Neuronal stem cell (in vitro differentiated cells): Measurements from ENCODE around the gene EPGN.

Experiments used
- DNase-seq: peaks from one replicate; pipeline ENCODE4 v3.0.0-alpha.2; 2013; ENCODE audit warnings: low spot score
- H2AFZ ChIP-seq: one replicate; pipeline ENCODE4 v1.6.1; 2013; ENCODE audit warnings: mild to moderate bottlenecking, low read length, inconsistent platforms
- H2AK5ac ChIP-seq: 2 replicates; pipeline ENCODE4 v1.6.1; 2013; ENCODE audit warnings: low read depth, mild to moderate bottlenecking, inconsistent platforms, low read length, moderate library complexity, mixed read lengths
- H2BK120ac ChIP-seq: 2 replicates; pipeline ENCODE4 v1.6.1; 2013; ENCODE audit warnings: low read depth, mild to moderate bottlenecking, inconsistent platforms, low read length, moderate library complexity, mixed read lengths
- H2BK12ac ChIP-seq: one replicate; pipeline ENCODE4 v1.6.1; 2013; ENCODE audit warnings: low read length, inconsistent platforms
- H2BK15ac ChIP-seq: 2 replicates; pipeline ENCODE4 v1.6.1; 2013; ENCODE audit warnings: mild to moderate bottlenecking, low read length, inconsistent platforms, mixed read lengths
- H2BK5ac ChIP-seq: one replicate; pipeline ENCODE4 v1.6.1; 2013; ENCODE audit warnings: inconsistent platforms, mild to moderate bottlenecking, low read length, moderate library complexity
- H3K14ac ChIP-seq: one replicate; pipeline ENCODE4 v1.6.1; 2013; ENCODE audit warnings: low read length, inconsistent platforms
- H3K18ac ChIP-seq: 2 replicates; pipeline ENCODE4 v1.6.1; 2013; ENCODE audit warnings: low read length, inconsistent platforms
- H3K23ac ChIP-seq: 2 replicates; pipeline ENCODE4 v1.6.1; 2013; ENCODE audit warnings: low read depth, mild to moderate bottlenecking, mixed read lengths, low read length, inconsistent platforms; ENCODE audit not compliant: poor library complexity
- H3K27ac ChIP-seq: replicated peaks from 3 replicates; pipeline ENCODE4 v1.5.1; 2013; ENCODE audit warnings: low read length, inconsistent platforms
- H3K27me3 ChIP-seq, 3 experiments: 2 replicates each; pipeline ENCODE4 v1.6.1; 2013; ENCODE audit warnings: low read length in 3 of 3, mild to moderate bottlenecking in 2 of 3, inconsistent platforms in 1 of 3, low read depth in 1 of 3, mixed read lengths in 1 of 3, moderate library complexity in 1 of 3; ENCODE audit not compliant: control insufficient read depth in 3 of 3, insufficient read depth in 3 of 3
- H3K36me3 ChIP-seq, 2 donors: replicated peaks in 1 of 2; 2 replicates each; pipeline ENCODE4 v1.6.1; 2013; ENCODE audit warnings: low read length in 2 of 2; ENCODE audit not compliant: control insufficient read depth in 2 of 2, insufficient read depth in 2 of 2
- H3K4ac ChIP-seq: 2 replicates; pipeline ENCODE4 v1.6.1; 2013; ENCODE audit warnings: inconsistent platforms, mild to moderate bottlenecking, low read length, moderate library complexity
- H3K4me1 ChIP-seq, 2 donors: 1 replicate in 1 of 2; 2 replicates in 1 of 2; pipeline ENCODE4 v1.6.1; 2013; ENCODE audit warnings: low read length in 2 of 2, low read depth in 1 of 2; ENCODE audit not compliant: control insufficient read depth in 2 of 2, insufficient read depth in 1 of 2
- H3K4me2 ChIP-seq: one replicate; pipeline ENCODE4 v1.6.1; 2013; ENCODE audit warnings: mild to moderate bottlenecking, low read length, inconsistent platforms; ENCODE audit not compliant: insufficient read depth, poor library complexity, severe bottlenecking
- H3K4me3 ChIP-seq, 2 donors: 2 replicates each; pipeline ENCODE4 v1.5.1; 2013; ENCODE audit warnings: low read length in 2 of 2, mild to moderate bottlenecking in 2 of 2, inconsistent platforms in 1 of 2, moderate library complexity in 1 of 2
- H3K79me1 ChIP-seq: one replicate; pipeline ENCODE4 v1.6.1; 2013; ENCODE audit warnings: low read depth, mild to moderate bottlenecking, inconsistent platforms, low read length, moderate library complexity
- H3K9ac ChIP-seq: one replicate; pipeline ENCODE4 v1.6.1; 2013; ENCODE audit warnings: mild to moderate bottlenecking, low read depth, low read length, inconsistent platforms; ENCODE audit not compliant: poor library complexity
- H3K9me3 ChIP-seq, 2 donors: replicated peaks in 1 of 2; 2 replicates each; pipeline versions ENCODE3 to v1.6.1; 2013; ENCODE audit warnings: low read length in 2 of 2, mild to moderate bottlenecking in 2 of 2, inconsistent platforms in 1 of 2, low read depth in 1 of 2, mixed read lengths in 1 of 2, moderate library complexity in 1 of 2; ENCODE audit not compliant: control insufficient read depth in 2 of 2, insufficient read depth in 1 of 2
- H4K8ac ChIP-seq: one replicate; pipeline ENCODE4 v1.6.1; 2013; ENCODE audit warnings: low read depth, mild to moderate bottlenecking, inconsistent platforms, low read length, moderate library complexity
- H4K91ac ChIP-seq: one replicate; pipeline ENCODE4 v1.6.1; 2013; ENCODE audit warnings: low read length, low read depth, mild to moderate bottlenecking, inconsistent platforms; ENCODE audit not compliant: poor library complexity
- WGBS, 2 donors: extraction: QIAGEN DNeasy Blood & Tissue Kit; methylation state at CpG; one replicate each; pipeline ENCODE4 v1.1.7; 2013; ENCODE audit warnings: missing lambda C conversion rate in 2 of 2, mixed read lengths in 1 of 2; ENCODE audit not compliant: insufficient read length in 2 of 2, insufficient replicate concordance in 1 of 2; ENCODE audit errors: extremely low coverage in 2 of 2; 5-methylcytosine and 5-hydroxymethylcytosine counted together

The EPGN gene

DNA sequence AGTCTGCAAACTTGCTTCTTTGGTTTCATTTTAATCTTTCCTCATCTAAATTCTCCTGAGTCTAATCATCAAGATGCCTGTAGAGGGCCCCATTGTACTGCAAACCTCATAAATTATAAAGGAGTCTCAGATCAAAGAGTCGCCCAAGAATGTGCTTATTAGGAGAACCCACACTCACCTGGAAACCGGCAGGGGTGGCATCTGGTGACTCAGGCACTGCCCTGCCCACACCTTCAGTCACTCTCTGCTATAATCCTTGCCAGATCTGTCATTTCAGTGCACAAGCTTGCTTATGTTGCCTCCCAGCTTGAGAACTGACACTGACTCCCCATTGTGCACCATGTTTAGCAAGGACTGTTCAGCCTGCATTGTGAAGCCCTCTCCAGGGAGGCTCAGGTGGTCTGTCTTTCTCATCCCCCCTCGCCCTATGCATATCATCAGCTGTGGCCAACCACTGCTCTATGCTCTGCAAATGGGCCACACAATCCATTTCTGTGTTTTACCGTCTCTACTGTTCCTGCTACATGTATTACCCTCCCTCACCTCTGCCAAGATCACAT is 12.4 kb downstream of the EPGN start:
- Histone ChIP-seq H3K27me3 (peaks cover 0 to 2% (median 0%) of the 10 kb centered on the region in 3 experiments), H3K14ac (no peak overlapping the region), H3K4ac (no peak overlapping the region), H2BK120ac (no peak overlapping the region), H4K8ac (no peak overlapping the region), H3K4me1 (peaks cover 3 to 11% of the 10 kb centered on the region in 2 donors), H4K91ac (no peak overlapping the region), H2BK12ac (no peak overlapping the region), H3K27ac (no peak overlapping the region), H2BK15ac (no peak overlapping the region), H3K4me2 (no peak overlapping the region), H2BK5ac (no peak overlapping the region), H3K18ac (no peak overlapping the region), H3K9ac (no peak overlapping the region), H3K9me3 (no peaks in the 10 kb centered on the region), H3K79me1 (no peaks in the 10 kb centered on the region), H2AK5ac (no peak overlapping the region), H3K4me3 (peak overlapping the region in 1 of 2 donors; percentile 31), H3K23ac (no peak overlapping the region), H3K36me3 (no peaks in the 10 kb centered on the region), H2AFZ (peak overlapping the region; percentile 21)
- no CpG with 5 or more reads among the region's 4 CpGs for WGBS, 2 donors
- peak; percentile 14 for DNase-seq

DNA sequence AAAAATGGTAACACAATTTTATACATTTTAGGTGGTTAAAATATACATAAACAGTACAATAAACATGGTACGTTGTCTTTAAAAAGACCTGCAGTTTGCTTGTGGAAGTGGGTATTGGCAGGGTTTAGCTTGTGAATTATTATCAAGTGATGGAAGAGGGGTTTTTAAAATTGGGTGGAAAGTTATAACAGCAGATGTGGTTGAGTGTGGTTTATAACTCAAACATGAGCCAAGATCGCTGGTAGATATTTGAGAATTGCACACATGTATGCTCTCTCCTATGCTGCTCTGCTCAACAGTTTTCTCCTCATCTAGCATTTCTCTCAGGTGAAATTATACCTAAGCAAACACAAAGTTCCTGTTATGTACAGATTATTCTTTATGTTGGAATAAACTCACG is 14.0 kb downstream of the EPGN start:
- Histone ChIP-seq H2BK5ac (no peak overlapping the region), H3K18ac (no peak overlapping the region), H3K4ac (no peak overlapping the region), H3K23ac (no peak overlapping the region), H3K9ac (no peak overlapping the region), H3K27ac (no peak overlapping the region), H4K8ac (no peak overlapping the region), H4K91ac (no peak overlapping the region), H3K4me3 (no peak overlapping the region), H2BK15ac (no peak overlapping the region), H3K4me1 (peaks cover 3 to 11% of the 10 kb centered on the region in 2 donors), H2AFZ (no peak overlapping the region), H2BK120ac (no peak overlapping the region), H3K36me3 (no peaks in the 10 kb centered on the region), H3K14ac (no peak overlapping the region), H2BK12ac (no peak overlapping the region), H3K27me3 (peaks cover 0 to 2% (median 0%) of the 10 kb centered on the region in 3 experiments), H3K4me2 (no peak overlapping the region), H2AK5ac (no peak overlapping the region), H3K9me3 (no peaks in the 10 kb centered on the region), H3K79me1 (no peaks in the 10 kb centered on the region)
- no CpG with 5 or more reads among the region's 3 CpGs for WGBS, 2 donors
- DNase-seq = no peak

DNA sequence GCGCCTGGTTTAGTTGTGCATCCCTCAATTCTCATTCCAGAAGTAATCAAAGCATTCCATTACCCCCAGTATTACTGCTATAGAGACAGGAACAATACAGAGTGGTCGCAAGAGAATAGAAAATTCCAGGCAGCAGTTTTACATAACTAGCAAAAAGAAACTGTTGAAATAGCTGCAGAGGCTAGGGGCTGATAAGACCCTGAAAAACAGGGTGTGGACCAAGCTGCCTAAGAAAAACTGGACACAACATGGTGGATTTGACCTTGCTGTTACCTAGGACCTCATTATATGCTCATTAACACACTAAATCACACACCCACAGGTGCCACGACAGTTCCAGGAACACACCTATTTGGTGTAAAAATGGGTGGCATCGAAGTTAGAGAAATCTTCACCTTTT is 15.4 kb downstream of the EPGN start:
- WGBS, 2 donors = no CpG with 5 or more reads among the region's 4 CpGs
- H3K9ac ChIP-seq = no peak overlapping the region

DNA sequence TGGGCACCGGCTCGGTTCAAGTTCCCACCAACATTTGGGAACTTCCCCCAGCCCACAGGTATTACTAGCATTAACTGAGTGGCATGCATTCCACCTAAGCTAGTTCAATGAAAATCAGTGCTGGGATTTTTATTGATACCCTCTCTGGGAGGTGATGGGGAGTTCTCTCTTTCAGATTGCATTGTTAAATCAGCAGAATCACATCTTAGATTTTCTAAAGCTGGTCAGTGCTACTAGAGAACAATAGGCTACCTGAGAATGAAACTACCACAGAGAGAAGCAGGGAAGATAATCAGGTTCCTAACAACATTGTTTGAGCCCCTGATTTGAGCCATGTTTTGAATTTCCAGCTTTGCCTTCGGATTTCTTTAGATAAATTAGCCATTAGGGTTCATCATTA is 16.0 kb downstream of the EPGN start:
- peaks cover 0 to 2% (median 0%) of the 10 kb centered on the region in 3 experiments for H3K27me3 ChIP-seq
- H3K9me3 ChIP-seq = no peaks in the 10 kb centered on the region
- no peaks in the 10 kb centered on the region for H3K79me1 ChIP-seq
- no peak overlapping the region for H2BK12ac ChIP-seq
- H4K8ac ChIP-seq = no peak overlapping the region
- H3K27ac ChIP-seq = no peak overlapping the region
- peaks cover 3 to 11% of the 10 kb centered on the region in 2 donors for H3K4me1 ChIP-seq
- no peak overlapping the region for H3K9ac ChIP-seq
- H3K18ac ChIP-seq = no peak overlapping the region
- H3K14ac ChIP-seq = no peak overlapping the region
- no peak overlapping the region for H2AFZ ChIP-seq
- no CpG with 5 or more reads among the region's 3 CpGs for WGBS, 2 donors
- no peak overlapping the region for H3K4me3 ChIP-seq
- no peak overlapping the region for H4K91ac ChIP-seq
- no peak overlapping the region for H2BK120ac ChIP-seq
- H2AK5ac ChIP-seq = no peak overlapping the region
- H3K36me3 ChIP-seq = no peaks in the 10 kb centered on the region
- DNase-seq = no peak
- no peak overlapping the region for H2BK5ac ChIP-seq
- no peak overlapping the region for H2BK15ac ChIP-seq
- no peak overlapping the region for H3K4ac ChIP-seq
- H3K4me2 ChIP-seq = no peak overlapping the region
- H3K23ac ChIP-seq = no peak overlapping the region

More for the DNA sequence above, 15.4 kb downstream of the EPGN start:
- H4K91ac ChIP-seq = no peak overlapping the region
- H3K4ac ChIP-seq = no peak overlapping the region
- peaks cover 3 to 11% of the 10 kb centered on the region in 2 donors for H3K4me1 ChIP-seq
- no peak overlapping the region for H3K14ac ChIP-seq
- H3K4me3 ChIP-seq = no peak overlapping the region
- H3K23ac ChIP-seq = no peak overlapping the region
- H3K27me3 ChIP-seq = peaks cover 0 to 2% (median 0%) of the 10 kb centered on the region in 3 experiments
- DNase-seq = no peak
- no peak overlapping the region for H2BK5ac ChIP-seq
- H3K18ac ChIP-seq = no peak overlapping the region
- H2BK12ac ChIP-seq = no peak overlapping the region
- H2AK5ac ChIP-seq = no peak overlapping the region
- no peak overlapping the region for H3K27ac ChIP-seq
- no peak overlapping the region for H2BK15ac ChIP-seq
- H2BK120ac ChIP-seq = no peak overlapping the region
- no peaks in the 10 kb centered on the region for H3K79me1 ChIP-seq
- H4K8ac ChIP-seq = no peak overlapping the region
- no peak overlapping the region for H3K4me2 ChIP-seq
- no peaks in the 10 kb centered on the region for H3K9me3 ChIP-seq
- H3K36me3 ChIP-seq = no peaks in the 10 kb centered on the region
- no peak overlapping the region for H2AFZ ChIP-seq
